ENCODE results near the gene ARHGAP35.
"Not testable (repeated sequence)": the region's sequence is repeated elsewhere in the genome, so short reads cannot be mapped to it uniquely, and the experiment has no call there.

ARHGAP35 gene

GRCh38 chr19:46860846-46861690, at the start of gene ARHGAP35:
ARHGAP35 (plus strand) TSS chr19:46860997; CDS start chr19:46918676, 57,679 bp downstream.
- peak within 1 kb of the TSS; percentile 85 for H3K4me3 Mint-ChIP-seq
- peaks cover 14% of the 10 kb centered on the region for H3K4me1 Mint-ChIP-seq (ENCODE audit: low read depth)
- peaks cover 3% of the 10 kb centered on the region for H3K9me3 Mint-ChIP-seq (ENCODE audit: low read depth)
- no peaks in the 10 kb centered on the region for H3K27me3 Mint-ChIP-seq
- peaks cover 2% of the 10 kb centered on the region for H3K36me3 Mint-ChIP-seq
- H3K27ac Mint-ChIP-seq, result peak within 1 kb of the TSS; percentile 95

- no peak overlapping the region for H3K27ac Mint-ChIP-seq
- H3K27me3 Mint-ChIP-seq, result no peaks in the 10 kb centered on the region
- no peaks in the 10 kb centered on the region for H3K4me1 Mint-ChIP-seq (ENCODE audit: low read depth)
- H3K4me3 Mint-ChIP-seq, result no peak overlapping the region
- H3K9me3 Mint-ChIP-seq (ENCODE audit: low read depth), result no peaks in the 10 kb centered on the region
- no peaks in the 10 kb centered on the region for H3K36me3 Mint-ChIP-seq
These were observed 47.6 kb upstream of the ARHGAP35 start for GRCh38 chr19:46812977-46813838.

- Mint-ChIP-seq H3K9me3 (ENCODE audit: low read depth) (no peaks in the 10 kb centered on the region), H3K4me1 (ENCODE audit: low read depth) (no peaks in the 10 kb centered on the region), H3K27me3 (no peaks in the 10 kb centered on the region), H3K27ac (no peak overlapping the region), H3K4me3 (no peak overlapping the region), H3K36me3 (no peaks in the 10 kb centered on the region)
These were observed 46.9 kb upstream of the ARHGAP35 start for GRCh38 chr19:46813839-46814358.

GRCh38 chr19:46815833-46816627, 44.8 kb upstream of the ARHGAP35 start:
- no peak overlapping the region for H3K27ac Mint-ChIP-seq
- H3K4me3 Mint-ChIP-seq, result no peak overlapping the region
- H3K36me3 Mint-ChIP-seq, result no peaks in the 10 kb centered on the region
- no peaks in the 10 kb centered on the region for H3K9me3 Mint-ChIP-seq (ENCODE audit: low read depth)
- no peaks in the 10 kb centered on the region for H3K27me3 Mint-ChIP-seq
- peaks cover 19% of the 10 kb centered on the region for H3K4me1 Mint-ChIP-seq (ENCODE audit: low read depth)

- Mint-ChIP-seq H3K27ac (no peak overlapping the region), H3K27me3 (no peaks in the 10 kb centered on the region), H3K9me3 (ENCODE audit: low read depth) (no peaks in the 10 kb centered on the region), H3K4me1 (ENCODE audit: low read depth) (peaks cover 31% of the 10 kb centered on the region), H3K4me3 (no peak overlapping the region), H3K36me3 (no peaks in the 10 kb centered on the region)
These were observed 42.0 kb upstream of the ARHGAP35 start for GRCh38 chr19:46818812-46819211.

GRCh38 chr19:46821512-46822409, 39.0 kb upstream of the ARHGAP35 start:
- Mint-ChIP-seq H3K9me3 (ENCODE audit: low read depth) (no peaks in the 10 kb centered on the region), H3K4me1 (ENCODE audit: low read depth) (peaks cover 34% of the 10 kb centered on the region), H3K27ac (peak overlapping the region; percentile 64), H3K27me3 (no peaks in the 10 kb centered on the region), H3K36me3 (no peaks in the 10 kb centered on the region), H3K4me3 (no peak overlapping the region)

GRCh38 chr19:46822410-46822787, 38.4 kb upstream of the ARHGAP35 start:
- Mint-ChIP-seq H3K4me1 (ENCODE audit: low read depth) (peaks cover 34% of the 10 kb centered on the region), H3K27ac (peak overlapping the region; percentile 64)

GRCh38 chr19:46823049-46823448, 37.7 kb upstream of the ARHGAP35 start:
- Mint-ChIP-seq H3K9me3 (ENCODE audit: low read depth) (no peaks in the 10 kb centered on the region), H3K36me3 (no peaks in the 10 kb centered on the region), H3K4me1 (ENCODE audit: low read depth) (peaks cover 34% of the 10 kb centered on the region), H3K4me3 (no peak overlapping the region), H3K27ac (no peak overlapping the region), H3K27me3 (no peaks in the 10 kb centered on the region)

More at GRCh38 chr19:46822410-46822787, 38.4 kb upstream of the ARHGAP35 start:
- not testable (repeated sequence) for H3K36me3 Mint-ChIP-seq; H3K9me3 Mint-ChIP-seq (ENCODE audit: low read depth); H3K4me3 Mint-ChIP-seq; H3K27me3 Mint-ChIP-seq

GRCh38 chr19:46824890-46825730, 35.7 kb upstream of the ARHGAP35 start:
- Mint-ChIP-seq H3K27me3 (no peaks in the 10 kb centered on the region), H3K27ac (no peak overlapping the region), H3K4me1 (ENCODE audit: low read depth) (peaks cover 28% of the 10 kb centered on the region), H3K4me3 (no peak overlapping the region), H3K36me3 (no peaks in the 10 kb centered on the region), H3K9me3 (ENCODE audit: low read depth) (no peaks in the 10 kb centered on the region)

- H3K36me3 Mint-ChIP-seq, result no peaks in the 10 kb centered on the region
- H3K4me3 Mint-ChIP-seq, result no peak overlapping the region
- H3K27me3 Mint-ChIP-seq, result no peaks in the 10 kb centered on the region
- no peaks in the 10 kb centered on the region for H3K9me3 Mint-ChIP-seq (ENCODE audit: low read depth)
- H3K27ac Mint-ChIP-seq, result no peak overlapping the region
- peaks cover 22% of the 10 kb centered on the region for H3K4me1 Mint-ChIP-seq (ENCODE audit: low read depth)
These were observed 35.1 kb upstream of the ARHGAP35 start for GRCh38 chr19:46825731-46826055.

- Mint-ChIP-seq H3K4me3 (no peak overlapping the region), H3K27ac (no peak overlapping the region), H3K27me3 (no peaks in the 10 kb centered on the region), H3K9me3 (ENCODE audit: low read depth) (no peaks in the 10 kb centered on the region), H3K36me3 (no peaks in the 10 kb centered on the region), H3K4me1 (ENCODE audit: low read depth) (peaks cover 6% of the 10 kb centered on the region)
These were observed 32.3 kb upstream of the ARHGAP35 start for GRCh38 chr19:46828484-46828883.

- no peaks in the 10 kb centered on the region for H3K9me3 Mint-ChIP-seq (ENCODE audit: low read depth)
- no peak overlapping the region for H3K27ac Mint-ChIP-seq
- H3K4me3 Mint-ChIP-seq, result no peak overlapping the region
- H3K36me3 Mint-ChIP-seq, result no peaks in the 10 kb centered on the region
- peaks cover 3% of the 10 kb centered on the region for H3K4me1 Mint-ChIP-seq (ENCODE audit: low read depth)
- H3K27me3 Mint-ChIP-seq, result no peaks in the 10 kb centered on the region
These were observed 29.9 kb upstream of the ARHGAP35 start for GRCh38 chr19:46830864-46831263.

- Mint-ChIP-seq H3K4me1 (ENCODE audit: low read depth) (peaks cover 1% of the 10 kb centered on the region), H3K9me3 (ENCODE audit: low read depth) (no peaks in the 10 kb centered on the region), H3K4me3 (no peak overlapping the region), H3K27ac (no peak overlapping the region), H3K36me3 (no peaks in the 10 kb centered on the region), H3K27me3 (no peaks in the 10 kb centered on the region)
These were observed 26.7 kb upstream of the ARHGAP35 start for GRCh38 chr19:46834121-46834520.
